ENCODE measurements around the gene AQP10.
"Not testable (repeated sequence)": the region's sequence is repeated elsewhere in the genome, so short reads cannot be mapped to it uniquely, and the experiment has no call there.

DNA sequence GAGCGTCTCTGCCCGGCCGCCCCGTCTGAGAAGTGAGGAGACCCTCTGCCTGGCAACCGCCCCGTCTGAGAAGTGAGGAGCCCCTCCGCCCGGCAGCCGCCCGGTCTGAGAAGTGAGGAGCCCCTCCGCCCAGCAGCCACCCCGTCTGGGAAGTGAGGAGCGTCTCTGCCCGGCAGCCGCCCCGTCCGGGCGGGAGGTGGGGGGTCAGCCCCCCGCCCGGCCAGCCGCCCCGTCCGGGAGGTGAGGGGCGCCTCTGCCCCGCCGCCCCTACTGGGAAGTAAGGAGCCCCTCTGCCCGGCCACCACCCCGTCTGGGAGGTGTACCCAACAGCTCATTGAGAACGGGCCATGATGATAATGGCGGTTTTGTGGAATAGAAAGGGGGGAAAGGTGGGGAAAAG lies 33.3 kb upstream of the AQP10 start:
- TF ChIP-seq, protein P1, sequence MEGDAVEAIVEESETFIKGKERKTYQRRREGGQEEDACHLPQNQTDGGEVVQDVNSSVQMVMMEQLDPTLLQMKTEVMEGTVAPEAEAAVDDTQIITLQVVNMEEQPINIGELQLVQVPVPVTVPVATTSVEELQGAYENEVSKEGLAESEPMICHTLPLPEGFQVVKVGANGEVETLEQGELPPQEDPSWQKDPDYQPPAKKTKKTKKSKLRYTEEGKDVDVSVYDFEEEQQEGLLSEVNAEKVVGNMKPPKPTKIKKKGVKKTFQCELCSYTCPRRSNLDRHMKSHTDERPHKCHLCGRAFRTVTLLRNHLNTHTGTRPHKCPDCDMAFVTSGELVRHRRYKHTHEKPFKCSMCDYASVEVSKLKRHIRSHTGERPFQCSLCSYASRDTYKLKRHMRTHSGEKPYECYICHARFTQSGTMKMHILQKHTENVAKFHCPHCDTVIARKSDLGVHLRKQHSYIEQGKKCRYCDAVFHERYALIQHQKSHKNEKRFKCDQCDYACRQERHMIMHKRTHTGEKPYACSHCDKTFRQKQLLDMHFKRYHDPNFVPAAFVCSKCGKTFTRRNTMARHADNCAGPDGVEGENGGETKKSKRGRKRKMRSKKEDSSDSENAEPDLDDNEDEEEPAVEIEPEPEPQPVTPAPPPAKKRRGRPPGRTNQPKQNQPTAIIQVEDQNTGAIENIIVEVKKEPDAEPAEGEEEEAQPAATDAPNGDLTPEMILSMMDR (IDR thresholded peaks at IDR 0.05 in 8 of 11, conservative IDR thresholded peaks at IDR 0.05 in 3 of 11), result not testable (repeated sequence)
- TF ChIP-seq POLR2AphosphoS5 (IDR thresholded peaks at IDR 0.05), result not testable (repeated sequence)

Data from spleen (tissue), 7 donors.